Measurements from ENCODE around the gene KCNC1.

GRCh38 chr11:17827006-17827405, 92.4 kb downstream of the KCNC1 start:
- TF ChIP-seq POLR2A (IDR thresholded peaks at IDR 0.05) (no peak), CTCF (IDR thresholded peaks at IDR 0.05) (no peak)

All from thyroid gland (tissue), 4 donors.